Activated B cell treated with CpG ODN at 0.5 μM for 24 hours (primary cell): Measurements from ENCODE around the gene GBF1. TPM values are rescaled to one million over a fixed set of nuclear protein-coding genes. Genes with fewer than 3 reads are reported as not detected.
A peak's percentile ranks its signal among the peaks of the same experiment; 100 is the strongest.

ENCODE experiments used
- ATAC-seq: fragments of 200-7000 bp; cut with Tn5 transposase; one replicate; pipeline ENCODE4 v1.10.0; 2021; ENCODE audit warnings: low read depth, mild to moderate bottlenecking, moderate library complexity
- CTCF ChIA-PET: fragments of 350-600 bp; sonication (Branson Sonifier 250); formaldehyde crosslinking; loops from one replicate; lab custom pipeline; 2021; ENCODE audit warnings: antibody characterized with exemption; lab: Charles Lee
- POLR2A ChIA-PET: fragments of 350-600 bp; sonication (Branson Sonifier 250); formaldehyde crosslinking; loops from one replicate; lab custom pipeline; 2021; ENCODE audit warnings: antibody characterized with exemption; lab: Charles Lee
- DNase-seq: peaks from one replicate; pipeline ENCODE4 v3.0.0; 2022
- H3K27ac Mint-ChIP-seq: one replicate; pipeline ENCODE4 v1.8.0; 2020; ENCODE audit warnings: mixed read lengths
- H3K27me3 Mint-ChIP-seq: one replicate; pipeline ENCODE4 v1.8.0; 2021; ENCODE audit warnings: mixed read lengths
- H3K36me3 Mint-ChIP-seq: one replicate; pipeline ENCODE4 v1.8.0; 2021; ENCODE audit warnings: low read depth, mixed read lengths
- H3K4me1 Mint-ChIP-seq: one replicate; pipeline ENCODE4 v1.8.0; 2021; ENCODE audit warnings: mixed read lengths
- H3K4me3 Mint-ChIP-seq: one replicate; pipeline ENCODE4 v1.8.0; 2020; ENCODE audit warnings: mild to moderate bottlenecking, mixed read lengths
- H3K9me3 Mint-ChIP-seq: one replicate; pipeline ENCODE4 v1.8.0; 2020; ENCODE audit warnings: mixed read lengths
- CTCF ChIP-seq: fragments of 200-600 bp; IDR thresholded peaks from one replicate; pipeline ENCODE4 v1.8.0; 2022; ENCODE audit warnings: antibody characterized with exemption, mild to moderate bottlenecking
- intact Hi-C: fragments of 100-400 bp; cut with micrococcal nuclease; formaldehyde crosslinking; loops from one replicate; pipeline ENCODE4 v1.15.1; 2024
- total RNA-seq: library from RNA; stranded (reverse); gene quantifications from 2 replicates; pipeline ENCODE4 v1.2.3, GENCODE V29; 2022

Gene GBF1
- total RNA-seq, 1 donor from 2014 or later = 44.3 TPM

GRCh38 chr10:102231357-102232318, 13.7 kb upstream of the GBF1 start:
- peak; percentile 68 for DNase-seq
- no peaks in the 10 kb centered on the region for H3K9me3 Mint-ChIP-seq
- intact Hi-C loops = loop anchor here (1.0 kb wide), 3 partner anchors 10 to 353 kb away; partner anchors contain the start of gene PITX3
- H3K27me3 Mint-ChIP-seq = peaks cover 57% of the 10 kb centered on the region
- no peaks in the 10 kb centered on the region for H3K36me3 Mint-ChIP-seq
- peaks cover 14% of the 10 kb centered on the region for H3K4me1 Mint-ChIP-seq
- ChIA-PET POLR2A (interaction anchor here (0.8 to 3.1 kb wide), 12 partner anchors 9 to 231 kb away, joined by 3 to 33 read pairs (median 6); partner anchors contain the start of genes CUEDC2, FBXL15, GBF1 and NFKB2), CTCF (interaction anchor here (0.9 to 7.0 kb wide), 16 partner anchors 9 to 364 kb away, joined by 3 to 232 read pairs (median 8); partner anchors contain the start of genes C10orf95, FBXL15, GBF1 and PITX3)
- peak overlapping the region; percentile 82 for H3K4me3 Mint-ChIP-seq
- H3K27ac Mint-ChIP-seq = no peak overlapping the region
- no peak for TF ChIP-seq CTCF
- ATAC-seq = peak; percentile 65

- H3K27me3 Mint-ChIP-seq = peaks cover 40% of the 10 kb centered on the region
- H3K4me1 Mint-ChIP-seq = peaks cover 13% of the 10 kb centered on the region
- DNase-seq (no peak), ATAC-seq (no peak)
- ChIA-PET POLR2A (interaction anchor here (0.6 to 0.8 kb wide), 2 partner anchors 160 to 219 kb away, joined by 3 to 4 read pairs; no protein-coding TSS in a partner anchor), CTCF (interaction anchor here (0.6 to 7.0 kb wide), 2 partner anchors 117 to 1674 kb away, joined by 3 to 232 read pairs; no protein-coding TSS in a partner anchor)
- intact Hi-C loops = loop anchor here (1.0 kb wide), 1 partner anchor 267 kb away; no protein-coding TSS in a partner anchor
- no peak overlapping the region for H3K27ac Mint-ChIP-seq
- no peaks in the 10 kb centered on the region for H3K9me3 Mint-ChIP-seq
- H3K36me3 Mint-ChIP-seq = no peaks in the 10 kb centered on the region
- H3K4me3 Mint-ChIP-seq = no peak overlapping the region
- no peak for TF ChIP-seq CTCF
Measured at GRCh38 chr10:102233997-102234396, 11.3 kb upstream of the GBF1 start.

GRCh38 chr10:102234888-102235597, 10.3 kb upstream of the GBF1 start:
- intact Hi-C loops = no loop called here
- DNase-seq (no peak), ATAC-seq (no peak)
- H3K4me3 Mint-ChIP-seq = no peak overlapping the region
- H3K27ac Mint-ChIP-seq = no peak overlapping the region
- POLR2A ChIA-PET = no interaction called here
- no peak for TF ChIP-seq CTCF
- H3K27me3 Mint-ChIP-seq = peaks cover 29% of the 10 kb centered on the region
- H3K36me3 Mint-ChIP-seq = no peaks in the 10 kb centered on the region
- CTCF ChIA-PET = interaction anchor here (2.8 kb wide), 1 partner anchor 117 kb away, joined by 8 read pairs; no protein-coding TSS in a partner anchor
- peaks cover 8% of the 10 kb centered on the region for H3K4me1 Mint-ChIP-seq
- no peaks in the 10 kb centered on the region for H3K9me3 Mint-ChIP-seq

- H3K36me3 Mint-ChIP-seq = no peaks in the 10 kb centered on the region
- H3K4me3 Mint-ChIP-seq = no peak overlapping the region
- POLR2A ChIA-PET = no interaction called here
- no peak overlapping the region for H3K27ac Mint-ChIP-seq
- CTCF ChIA-PET = interaction anchor here (2.8 kb wide), 1 partner anchor 117 kb away, joined by 8 read pairs; no protein-coding TSS in a partner anchor
- no peak for ATAC-seq
- H3K9me3 Mint-ChIP-seq = no peaks in the 10 kb centered on the region
- H3K4me1 Mint-ChIP-seq = peaks cover 8% of the 10 kb centered on the region
- H3K27me3 Mint-ChIP-seq = peaks cover 34% of the 10 kb centered on the region
- no peak for TF ChIP-seq CTCF
- no peak for DNase-seq
- intact Hi-C loops = no loop called here
Measured at GRCh38 chr10:102235598-102235920, 9.8 kb upstream of the GBF1 start.
